Activated CD4-positive, alpha-beta T cell treated with anti-CD3 and anti-CD28 coated beads, Interleukin-10, Interleukin-2, amounts not matched to agents 100 ng/mL and 50 ng/mL, durations not matched to agents 16 hours and 8 hours (primary cell): ENCODE measurements around the gene LCE1A.
A peak's percentile ranks its signal among the peaks of the same experiment; 100 is the strongest.

ENCODE experiments used
- DNase-seq: peaks from one replicate; pipeline ENCODE4 v3.0.0-alpha.2; 2020

Gene LCE1A

DNA sequence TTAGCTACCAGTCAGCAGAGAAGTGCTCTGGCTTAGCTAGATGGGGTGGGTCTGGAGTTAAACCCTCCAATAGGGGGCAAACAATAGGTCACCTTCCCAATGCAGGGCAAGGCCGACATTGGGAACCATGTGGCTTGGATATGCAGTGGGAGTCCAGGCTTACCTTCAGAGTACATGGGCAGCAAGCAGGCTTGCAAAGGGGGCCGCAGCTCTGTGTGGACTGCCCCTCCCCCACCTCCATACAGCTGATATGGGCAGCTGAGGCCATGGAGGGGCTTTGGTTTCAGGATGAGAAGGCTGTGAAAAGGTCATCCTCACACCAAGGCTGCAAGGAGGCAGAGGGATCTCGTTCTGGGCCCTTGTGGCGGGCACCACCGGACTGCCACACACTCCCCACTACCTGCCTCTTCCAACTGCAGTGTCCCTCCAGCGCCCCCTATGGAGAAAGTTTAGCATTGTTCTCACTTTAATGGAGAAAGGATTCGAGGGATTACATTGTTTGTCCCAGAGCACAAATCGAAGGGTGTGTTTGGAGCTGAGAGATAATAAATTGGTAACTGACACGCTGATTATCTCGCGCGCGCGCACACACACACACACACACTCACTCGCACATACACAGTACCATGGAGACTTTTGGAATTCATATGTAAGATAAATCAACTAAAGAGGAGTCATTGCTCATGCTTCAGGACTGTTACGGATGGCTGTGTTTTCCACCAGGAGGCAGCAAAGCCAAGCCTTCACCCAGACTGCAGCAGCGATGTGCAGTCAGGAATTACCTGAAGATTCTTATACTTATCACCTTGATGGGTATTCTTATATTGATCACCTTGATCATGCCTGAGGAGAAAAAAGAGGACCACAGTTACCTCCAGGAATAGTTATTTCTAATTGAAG lies 43.8 kb downstream of the LCE1A start:
- DNase-seq: peak; percentile 22

GRCh38 chr1:152871731-152872126 lies 44.5 kb downstream of the LCE1A start:
- no peak for DNase-seq

- no peak for DNase-seq
Measured at GRCh38 chr1:152873495-152873894, 46.2 kb downstream of the LCE1A start.

- no peak for DNase-seq
Measured at GRCh38 chr1:152876827-152877226, 49.6 kb downstream of the LCE1A start.
